Effector memory CD8-positive, alpha-beta T cell (primary cell): ENCODE data around the gene WFDC12.
A peak's percentile ranks its signal among the peaks of the same experiment; 100 is the strongest.

Experiments
- ATAC-seq: fragments of 150-1000 bp; cut with Tn5 transposase; replicated peaks from 2 replicates; pipeline ENCODE4 v1.10.0; 2021; ENCODE audit warnings: mild to moderate bottlenecking, moderate library complexity
- DNase-seq, 3 experiments: peaks; one replicate each; pipeline ENCODE4 v3.0.0; 2021
- H3K27ac Mint-ChIP-seq, 2 donors: one replicate each; pipeline ENCODE4 v1.8.0; 2022; ENCODE audit warnings: mild to moderate bottlenecking in 2 of 2, mixed read lengths in 2 of 2, moderate library complexity in 2 of 2
- H3K27me3 Mint-ChIP-seq, 2 donors: one replicate each; pipeline ENCODE4 v1.8.0; 2022; ENCODE audit warnings: mixed read lengths in 2 of 2
- H3K36me3 Mint-ChIP-seq: one replicate; pipeline ENCODE4 v1.8.0; 2022; ENCODE audit warnings: mild to moderate bottlenecking, moderate library complexity, mixed read lengths; ENCODE audit not compliant: insufficient read depth
- H3K4me1 Mint-ChIP-seq, 2 donors: one replicate each; pipeline ENCODE4 v1.8.0; 2022; ENCODE audit warnings: low read depth in 2 of 2, mixed read lengths in 2 of 2
- H3K4me3 Mint-ChIP-seq, 2 donors: one replicate each; pipeline ENCODE4 v1.8.0; 2022; ENCODE audit warnings: mild to moderate bottlenecking in 2 of 2, mixed read lengths in 2 of 2, moderate library complexity in 2 of 2
- H3K9me3 Mint-ChIP-seq, 2 donors: one replicate each; pipeline ENCODE4 v1.8.0; 2022; ENCODE audit warnings: mixed read lengths in 2 of 2

The WFDC12 gene

DNA sequence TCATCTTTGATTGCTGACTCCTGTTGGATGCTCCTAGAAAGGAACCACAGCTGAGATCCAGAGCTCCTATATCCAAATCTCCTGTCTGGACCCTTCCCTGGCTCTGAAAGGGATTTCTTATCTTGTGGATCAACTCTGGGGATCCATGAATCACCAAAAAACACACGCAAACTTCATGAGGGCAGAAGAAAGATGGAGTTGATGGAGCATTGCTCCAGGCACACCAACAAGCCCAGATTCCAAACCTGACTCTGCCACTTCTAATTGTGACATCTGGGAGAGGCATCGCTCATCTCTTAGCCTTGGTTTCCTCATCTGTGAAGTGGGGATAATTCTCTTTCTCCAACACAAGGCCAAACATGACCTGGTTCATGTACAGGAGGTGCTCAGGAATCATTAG lies 30.1 kb downstream of the WFDC12 start:
- peaks cover 7% of the 10 kb centered on the region for H3K36me3 Mint-ChIP-seq
- peaks cover 0 to 8% of the 10 kb centered on the region in 2 donors for H3K4me1 Mint-ChIP-seq
- H3K27ac Mint-ChIP-seq = no peak overlapping the region
- no peak for ATAC-seq
- no peaks in the 10 kb centered on the region for H3K9me3 Mint-ChIP-seq
- peaks cover 13 to 23% of the 10 kb centered on the region in 2 donors for H3K27me3 Mint-ChIP-seq
- DNase-seq = no peak
- no peak overlapping the region for H3K4me3 Mint-ChIP-seq

DNA sequence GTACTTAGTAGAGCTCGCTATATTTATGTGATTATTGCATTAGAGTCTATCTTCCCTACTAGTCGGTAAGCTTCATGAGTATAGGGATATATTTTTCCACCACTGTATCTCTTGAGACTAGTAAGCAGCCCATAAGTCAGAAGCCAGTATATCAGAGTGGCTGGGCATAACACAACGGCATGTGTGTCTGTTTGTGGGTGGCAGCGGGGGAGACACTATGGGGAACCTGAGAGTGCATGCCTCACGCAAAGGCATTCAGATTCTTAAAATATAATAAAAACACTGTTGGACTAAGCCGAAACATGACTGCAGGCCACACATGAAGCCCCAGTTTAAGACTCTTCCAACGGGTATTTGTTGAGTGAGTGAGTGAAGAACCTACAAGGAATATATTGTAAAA lies 31.4 kb downstream of the WFDC12 start:
- no peak overlapping the region for H3K27ac Mint-ChIP-seq
- peaks cover 0 to 5% of the 10 kb centered on the region in 2 donors for H3K4me1 Mint-ChIP-seq

DNA sequence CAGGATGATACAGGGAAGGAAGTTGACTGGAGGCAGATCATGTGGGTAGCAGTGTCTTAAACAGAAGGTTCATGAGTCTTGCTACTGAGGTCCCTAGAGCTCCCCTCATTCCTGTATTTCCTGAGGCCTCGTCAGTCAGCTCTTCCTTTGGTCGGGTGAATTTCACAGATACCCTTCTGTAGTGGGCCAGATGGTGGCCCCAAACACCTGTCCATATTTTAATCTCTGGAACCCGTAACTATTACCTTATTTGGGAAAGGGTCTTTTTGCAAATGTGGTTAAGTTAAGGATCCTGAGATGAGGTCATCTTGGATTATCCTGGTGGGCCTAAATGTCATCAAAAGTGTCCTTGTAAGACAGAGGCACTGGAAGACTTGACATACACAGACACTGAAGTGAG lies 32.9 kb downstream of the WFDC12 start:
- ATAC-seq (no peak), DNase-seq (no peak)
- Mint-ChIP-seq H3K36me3 (peaks cover 12% of the 10 kb centered on the region), H3K27ac (peak overlapping the region in 1 of 2 donors; percentile 56), H3K27me3 (peaks cover 0 to 1% of the 10 kb centered on the region in 2 donors), H3K4me3 (no peak overlapping the region), H3K9me3 (no peaks in the 10 kb centered on the region), H3K4me1 (peaks cover 4 to 8% of the 10 kb centered on the region in 2 donors)

More for the DNA sequence above, 31.4 kb downstream of the WFDC12 start:
- Mint-ChIP-seq H3K27me3 (peaks cover 7 to 17% of the 10 kb centered on the region in 2 donors), H3K36me3 (peaks cover 7% of the 10 kb centered on the region), H3K9me3 (no peaks in the 10 kb centered on the region), H3K4me3 (no peak overlapping the region)
- ATAC-seq = no peak
- no peak for DNase-seq

DNA sequence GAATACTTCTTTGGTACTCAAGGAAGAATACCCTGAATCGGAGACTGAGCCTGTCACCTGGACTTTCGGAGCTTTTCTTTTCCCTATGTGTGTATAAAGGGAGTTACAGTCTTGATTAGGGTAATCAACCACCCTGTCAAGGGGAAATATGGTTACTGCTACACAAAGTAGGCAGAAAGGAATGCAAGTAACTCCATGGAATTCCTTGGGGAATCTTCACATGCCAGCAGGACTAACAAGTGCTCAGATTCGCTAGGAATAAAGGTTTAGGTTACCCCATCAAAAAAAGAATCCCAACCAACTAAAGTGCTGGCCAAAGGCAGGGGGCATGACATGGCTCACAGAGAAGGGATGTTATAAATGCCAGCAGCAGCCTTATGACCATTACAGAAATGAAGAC lies 33.8 kb downstream of the WFDC12 start:
- no peak overlapping the region for H3K4me3 Mint-ChIP-seq
- H3K4me1 Mint-ChIP-seq = peaks cover 8 to 17% of the 10 kb centered on the region in 2 donors
- H3K9me3 Mint-ChIP-seq = no peaks in the 10 kb centered on the region
- H3K27me3 Mint-ChIP-seq = no peaks in the 10 kb centered on the region
- H3K36me3 Mint-ChIP-seq = peaks cover 17% of the 10 kb centered on the region
- no peak overlapping the region for H3K27ac Mint-ChIP-seq
- DNase-seq (no peak), ATAC-seq (no peak)

DNA sequence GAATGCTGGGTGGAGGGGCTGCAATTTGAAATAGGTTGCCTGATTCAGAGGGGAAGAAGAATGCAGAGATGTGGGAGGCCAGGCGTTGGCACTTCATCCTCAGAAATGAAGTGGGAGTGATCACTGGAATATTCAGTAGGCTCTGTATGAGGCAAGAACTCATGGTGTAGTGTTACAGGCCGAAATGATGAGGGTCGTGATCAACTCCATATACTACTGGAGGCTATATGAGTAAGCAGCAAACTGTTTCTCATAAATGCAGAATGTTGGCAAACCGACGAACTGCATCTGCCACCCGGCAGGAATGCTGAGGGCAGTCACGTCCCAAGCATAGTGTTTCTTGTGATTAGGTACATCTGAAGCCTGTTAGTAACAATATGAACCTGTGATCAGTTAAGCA lies 36.0 kb downstream of the WFDC12 start:
- no peak overlapping the region for H3K4me3 Mint-ChIP-seq
- ATAC-seq (no peak), DNase-seq (no peak)
- no peaks in the 10 kb centered on the region for H3K27me3 Mint-ChIP-seq
- no peaks in the 10 kb centered on the region for H3K9me3 Mint-ChIP-seq
- peaks cover 17% of the 10 kb centered on the region for H3K36me3 Mint-ChIP-seq
- peaks cover 8 to 21% of the 10 kb centered on the region in 2 donors for H3K4me1 Mint-ChIP-seq
- peak overlapping the region; percentile 65 to 88 for H3K27ac Mint-ChIP-seq

DNA sequence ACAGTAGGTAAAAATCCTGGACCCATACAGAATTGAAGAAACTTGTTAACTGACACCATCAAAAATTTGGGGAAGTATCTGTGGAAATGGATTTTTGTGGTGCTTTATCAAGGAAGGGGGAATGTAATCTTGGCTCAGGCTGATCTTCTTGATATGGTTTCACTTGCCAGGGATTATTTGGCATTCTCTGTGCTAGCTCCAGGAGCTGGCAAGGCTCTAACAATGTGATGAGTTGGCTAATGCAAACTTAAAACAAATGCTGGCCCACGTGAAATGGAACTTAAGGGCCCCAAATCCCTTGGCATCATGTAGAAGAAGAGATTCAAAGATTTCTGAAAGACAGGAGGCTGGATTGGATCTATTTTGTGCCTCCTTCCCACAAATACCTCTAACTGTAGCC lies 36.5 kb downstream of the WFDC12 start:
- H3K27me3 Mint-ChIP-seq = no peaks in the 10 kb centered on the region
- peaks cover 8 to 23% of the 10 kb centered on the region in 2 donors for H3K4me1 Mint-ChIP-seq
- ATAC-seq (no peak), DNase-seq (no peak)
- H3K27ac Mint-ChIP-seq = peak overlapping the region; percentile 65 to 88
- peaks cover 0 to 3% of the 10 kb centered on the region in 2 donors for H3K9me3 Mint-ChIP-seq
- H3K4me3 Mint-ChIP-seq = no peak overlapping the region
- H3K36me3 Mint-ChIP-seq = peaks cover 17% of the 10 kb centered on the region

DNA sequence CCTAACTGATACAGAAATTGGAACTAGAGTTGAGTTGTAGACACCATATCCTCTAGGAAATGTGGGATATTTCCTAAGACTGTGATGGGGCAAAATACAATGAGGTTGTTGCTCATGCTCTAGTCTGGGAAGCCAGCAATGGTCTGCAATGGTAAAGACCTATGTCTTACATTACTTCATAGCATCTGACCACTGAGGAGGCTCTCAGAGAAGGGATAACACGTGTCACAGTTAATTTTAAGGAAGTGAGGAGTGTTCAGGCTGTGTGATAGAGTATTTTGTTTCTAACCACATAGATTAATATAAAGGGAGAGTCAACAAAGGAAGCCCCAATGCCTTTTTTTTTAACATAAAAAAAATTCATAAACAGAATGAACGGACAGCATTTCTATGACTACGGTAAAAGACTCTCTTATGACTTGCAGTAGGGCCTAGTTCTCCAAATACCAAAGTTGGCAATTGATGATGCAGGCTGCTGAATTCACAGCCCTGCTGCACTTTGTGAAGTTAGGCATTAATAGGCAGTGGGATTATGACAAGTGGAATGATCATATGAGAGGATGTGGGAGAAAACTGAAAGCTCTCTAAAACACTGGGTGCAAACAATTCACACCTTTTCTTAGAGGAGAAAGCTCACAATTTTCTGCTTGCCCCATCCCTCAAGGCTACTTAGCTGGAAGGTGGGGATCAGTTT lies 37.0 kb downstream of the WFDC12 start:
- ATAC-seq (no peak), DNase-seq (no peak)
- peaks cover 9 to 25% of the 10 kb centered on the region in 2 donors for H3K4me1 Mint-ChIP-seq
- H3K27me3 Mint-ChIP-seq = no peaks in the 10 kb centered on the region
- no peak overlapping the region for H3K4me3 Mint-ChIP-seq
- H3K36me3 Mint-ChIP-seq = peaks cover 21% of the 10 kb centered on the region
- H3K9me3 Mint-ChIP-seq = peaks cover 0 to 7% of the 10 kb centered on the region in 2 donors
- peak overlapping the region; percentile 65 to 88 for H3K27ac Mint-ChIP-seq

DNA sequence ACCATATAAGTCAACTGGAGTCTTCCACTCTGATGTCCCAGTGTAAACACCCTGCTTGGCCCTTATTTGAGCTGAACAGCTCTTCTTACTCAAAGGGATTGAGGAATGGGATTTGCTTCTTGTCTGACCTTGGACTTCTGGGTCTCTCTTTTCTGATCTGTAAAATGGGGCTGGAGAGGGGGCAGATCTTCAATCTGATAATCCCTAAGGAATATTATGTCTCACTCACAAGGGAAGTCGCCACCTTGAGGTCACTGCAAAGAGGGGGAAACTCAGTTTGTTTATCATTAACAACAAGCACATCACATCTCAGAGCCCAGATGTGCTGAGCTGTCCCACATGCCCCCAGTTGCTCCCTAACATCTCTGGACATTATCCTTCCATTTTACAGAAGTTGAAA lies 38.4 kb downstream of the WFDC12 start:
- no peak for ATAC-seq
- peaks cover 5 to 7% of the 10 kb centered on the region in 2 donors for H3K9me3 Mint-ChIP-seq
- no peak for DNase-seq
- H3K4me1 Mint-ChIP-seq = peaks cover 9 to 30% of the 10 kb centered on the region in 2 donors
- peaks cover 30% of the 10 kb centered on the region for H3K36me3 Mint-ChIP-seq
- H3K4me3 Mint-ChIP-seq = no peak overlapping the region
- H3K27me3 Mint-ChIP-seq = no peaks in the 10 kb centered on the region
- H3K27ac Mint-ChIP-seq = peak overlapping the region; percentile 65 to 77

DNA sequence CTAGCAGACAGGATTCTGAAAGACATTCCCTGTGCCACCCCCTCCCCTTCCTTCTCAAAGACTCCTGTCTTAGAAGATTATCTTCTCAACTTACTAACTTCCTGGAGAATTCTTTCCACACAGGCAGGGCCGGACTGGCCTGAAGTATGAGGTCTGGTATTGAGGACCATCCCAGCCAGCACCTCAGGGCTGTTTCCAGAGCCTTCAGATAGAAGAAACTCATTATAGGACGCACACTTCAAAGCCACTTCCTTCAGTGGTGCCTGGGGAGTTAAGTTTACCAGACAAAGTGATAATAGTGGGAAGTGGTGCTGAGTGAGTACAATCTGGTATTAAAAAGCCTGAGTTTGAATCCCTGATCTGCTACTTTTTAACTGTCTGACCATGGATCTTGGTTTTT lies 39.0 kb downstream of the WFDC12 start:
- DNase-seq = no peak
- H3K27ac Mint-ChIP-seq = peak overlapping the region; percentile 65 to 77
- H3K36me3 Mint-ChIP-seq = peaks cover 35% of the 10 kb centered on the region
- H3K4me3 Mint-ChIP-seq = no peak overlapping the region
- peaks cover 9 to 30% of the 10 kb centered on the region in 2 donors for H3K4me1 Mint-ChIP-seq
- peaks cover 5 to 7% of the 10 kb centered on the region in 2 donors for H3K9me3 Mint-ChIP-seq
- no peak for ATAC-seq
- H3K27me3 Mint-ChIP-seq = no peaks in the 10 kb centered on the region

DNA sequence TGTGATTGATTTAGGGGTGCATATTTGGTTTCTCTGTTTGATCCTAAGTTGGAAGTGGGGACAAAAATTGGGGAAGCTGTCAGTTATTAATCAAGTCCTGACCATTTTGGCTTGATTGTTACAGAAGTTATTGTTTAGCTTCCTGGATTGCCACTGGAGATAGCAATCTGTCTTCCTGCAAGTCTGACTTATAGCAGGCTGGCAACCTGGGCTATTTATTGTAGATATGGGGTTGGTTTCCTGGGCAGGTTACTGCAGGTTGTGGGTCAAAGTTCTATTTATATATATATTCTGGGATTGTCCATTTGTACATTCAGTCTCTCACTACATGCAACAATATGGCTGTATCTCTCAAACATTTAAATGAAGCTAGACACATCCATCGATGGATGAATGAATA lies 41.1 kb downstream of the WFDC12 start:
- H3K36me3 Mint-ChIP-seq = peaks cover 56% of the 10 kb centered on the region
- peaks cover 9 to 34% of the 10 kb centered on the region in 2 donors for H3K4me1 Mint-ChIP-seq
- DNase-seq (no peak), ATAC-seq (no peak)
- H3K4me3 Mint-ChIP-seq = no peak overlapping the region
- peak overlapping the region; percentile 24 to 27 for H3K27ac Mint-ChIP-seq
- H3K27me3 Mint-ChIP-seq = no peaks in the 10 kb centered on the region
- peaks cover 5 to 7% of the 10 kb centered on the region in 2 donors for H3K9me3 Mint-ChIP-seq

DNA sequence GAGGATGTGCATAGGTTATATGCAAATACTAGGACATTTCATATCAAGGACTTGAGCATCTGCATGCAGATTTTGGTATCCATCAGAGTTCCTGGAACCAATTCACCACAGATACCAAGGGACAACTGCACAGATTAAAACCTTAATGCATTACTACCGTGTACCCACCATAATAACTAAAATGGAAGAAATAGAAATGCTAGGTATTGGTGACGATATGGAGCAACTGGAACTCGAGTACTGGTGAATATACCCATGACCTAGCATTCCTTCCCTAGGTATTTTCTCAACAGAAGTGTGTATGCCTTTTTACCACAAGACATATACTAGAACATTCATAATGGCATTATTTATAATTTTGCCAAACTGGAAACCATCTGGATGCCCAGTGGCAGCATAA lies 41.8 kb downstream of the WFDC12 start:
- peaks cover 56% of the 10 kb centered on the region for H3K36me3 Mint-ChIP-seq
- H3K27me3 Mint-ChIP-seq = no peaks in the 10 kb centered on the region
- no peak overlapping the region for H3K4me3 Mint-ChIP-seq
- H3K9me3 Mint-ChIP-seq = peaks cover 5 to 7% of the 10 kb centered on the region in 2 donors
- no peak for ATAC-seq
- H3K27ac Mint-ChIP-seq = peak overlapping the region in 1 of 2 donors; percentile 27
- DNase-seq = no peak
- H3K4me1 Mint-ChIP-seq = peaks cover 9 to 34% of the 10 kb centered on the region in 2 donors

DNA sequence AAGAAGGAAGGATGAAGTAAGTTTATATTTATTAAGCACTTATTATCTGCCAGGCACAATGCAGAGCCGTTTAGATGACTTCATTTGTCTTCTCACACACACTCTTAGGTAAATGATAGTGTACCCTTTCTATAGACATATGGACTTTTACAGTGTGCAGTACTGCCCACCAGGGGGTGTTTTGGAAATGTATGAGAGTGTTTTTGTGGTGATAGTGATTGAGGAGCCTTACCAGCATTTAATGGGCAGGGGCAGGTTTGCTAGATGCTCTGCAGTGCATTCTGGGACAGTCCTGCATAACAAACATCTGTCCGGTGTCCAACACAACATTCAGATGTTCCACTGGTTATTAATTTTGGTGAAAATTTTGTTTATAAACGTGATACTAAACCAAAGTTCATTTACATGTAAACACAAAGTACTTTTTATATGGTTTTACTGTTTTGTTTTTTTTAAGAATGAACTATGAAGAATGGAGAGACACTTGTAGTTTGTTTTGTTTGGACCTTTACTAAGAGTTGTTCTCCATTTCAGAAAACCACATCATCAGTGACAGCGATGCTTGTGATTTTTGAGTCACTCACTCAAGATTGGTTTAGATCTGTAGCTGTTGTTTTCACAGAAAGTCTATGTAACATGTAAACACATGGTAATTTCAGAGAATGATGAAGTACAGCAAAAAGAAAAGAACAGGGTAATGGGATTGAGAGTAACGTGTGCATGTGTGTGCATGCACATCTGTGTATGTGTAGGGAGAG lies 43.2 kb downstream of the WFDC12 start:
- Mint-ChIP-seq H3K9me3 (peaks cover 5 to 7% of the 10 kb centered on the region in 2 donors), H3K4me1 (peaks cover 6 to 23% of the 10 kb centered on the region in 2 donors), H3K4me3 (no peak overlapping the region), H3K36me3 (peaks cover 66% of the 10 kb centered on the region), H3K27ac (no peak overlapping the region), H3K27me3 (no peaks in the 10 kb centered on the region)
- peak; percentile 32 for ATAC-seq
- no peak for DNase-seq

DNA sequence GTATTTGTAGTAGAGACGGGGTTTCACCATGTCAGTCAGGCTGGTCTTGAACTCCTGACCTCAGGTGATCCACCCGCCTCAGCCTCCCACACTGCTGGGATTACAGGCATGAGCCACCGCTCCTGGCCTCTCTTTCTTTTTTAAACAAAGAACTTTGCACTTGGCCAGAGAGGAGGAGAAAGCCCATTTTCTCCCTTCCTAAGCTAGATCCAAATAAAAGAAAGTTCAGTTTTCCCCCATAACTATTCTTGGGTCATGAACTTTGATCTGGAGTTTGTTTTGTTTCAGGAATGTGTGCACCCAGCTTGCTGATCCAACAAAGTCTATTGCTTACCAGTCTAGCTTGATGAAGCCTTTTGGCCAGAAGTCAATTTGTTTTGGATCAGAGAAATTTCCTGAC lies 46.7 kb downstream of the WFDC12 start:
- Mint-ChIP-seq H3K27me3 (no peaks in the 10 kb centered on the region), H3K4me3 (no peak overlapping the region), H3K4me1 (peaks cover 7 to 22% of the 10 kb centered on the region in 2 donors), H3K27ac (no peak overlapping the region), H3K36me3 (peaks cover 88% of the 10 kb centered on the region), H3K9me3 (peaks cover 1 to 5% of the 10 kb centered on the region in 2 donors)
- no peak for ATAC-seq
- DNase-seq = no peak
